ENCODE results near the gene YPEL3.

YPEL3 gene

DNA sequence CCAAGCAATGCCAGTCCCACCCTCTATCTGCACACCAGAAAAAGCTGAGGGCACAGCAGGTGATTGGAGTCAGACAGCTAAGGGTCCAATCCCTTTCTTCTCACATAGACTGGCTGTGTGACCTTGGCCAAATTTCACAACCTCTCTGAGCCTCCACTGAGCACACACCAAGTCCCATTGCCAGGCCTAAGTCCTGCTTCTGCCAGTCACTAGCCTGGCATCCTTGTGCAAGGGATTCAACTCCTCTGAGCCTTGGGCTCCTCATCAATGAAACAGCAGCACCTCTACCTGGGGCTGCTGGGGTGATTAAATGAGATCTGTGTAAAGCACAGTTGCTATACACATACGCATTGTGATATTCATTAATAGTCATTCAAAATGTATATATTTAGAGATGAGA lies 49.4 kb downstream of the YPEL3 start:
- TF ChIP-seq, protein P1, sequence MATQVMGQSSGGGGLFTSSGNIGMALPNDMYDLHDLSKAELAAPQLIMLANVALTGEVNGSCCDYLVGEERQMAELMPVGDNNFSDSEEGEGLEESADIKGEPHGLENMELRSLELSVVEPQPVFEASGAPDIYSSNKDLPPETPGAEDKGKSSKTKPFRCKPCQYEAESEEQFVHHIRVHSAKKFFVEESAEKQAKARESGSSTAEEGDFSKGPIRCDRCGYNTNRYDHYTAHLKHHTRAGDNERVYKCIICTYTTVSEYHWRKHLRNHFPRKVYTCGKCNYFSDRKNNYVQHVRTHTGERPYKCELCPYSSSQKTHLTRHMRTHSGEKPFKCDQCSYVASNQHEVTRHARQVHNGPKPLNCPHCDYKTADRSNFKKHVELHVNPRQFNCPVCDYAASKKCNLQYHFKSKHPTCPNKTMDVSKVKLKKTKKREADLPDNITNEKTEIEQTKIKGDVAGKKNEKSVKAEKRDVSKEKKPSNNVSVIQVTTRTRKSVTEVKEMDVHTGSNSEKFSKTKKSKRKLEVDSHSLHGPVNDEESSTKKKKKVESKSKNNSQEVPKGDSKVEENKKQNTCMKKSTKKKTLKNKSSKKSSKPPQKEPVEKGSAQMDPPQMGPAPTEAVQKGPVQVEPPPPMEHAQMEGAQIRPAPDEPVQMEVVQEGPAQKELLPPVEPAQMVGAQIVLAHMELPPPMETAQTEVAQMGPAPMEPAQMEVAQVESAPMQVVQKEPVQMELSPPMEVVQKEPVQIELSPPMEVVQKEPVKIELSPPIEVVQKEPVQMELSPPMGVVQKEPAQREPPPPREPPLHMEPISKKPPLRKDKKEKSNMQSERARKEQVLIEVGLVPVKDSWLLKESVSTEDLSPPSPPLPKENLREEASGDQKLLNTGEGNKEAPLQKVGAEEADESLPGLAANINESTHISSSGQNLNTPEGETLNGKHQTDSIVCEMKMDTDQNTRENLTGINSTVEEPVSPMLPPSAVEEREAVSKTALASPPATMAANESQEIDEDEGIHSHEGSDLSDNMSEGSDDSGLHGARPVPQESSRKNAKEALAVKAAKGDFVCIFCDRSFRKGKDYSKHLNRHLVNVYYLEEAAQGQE (IDR thresholded peaks at IDR 0.05; ENCODE audit: insufficient read depth in 1 of 2, low read depth in 2 of 2, low read length in 2 of 2) = no peak
- TF ChIP-seq TAF1 (IDR thresholded peaks at IDR 0.05; ENCODE audit: borderline replicate concordance, insufficient read depth, low read length) (no peak), FOXP2 (optimal IDR thresholded peaks at IDR 0.05; ENCODE audit: borderline replicate concordance, extremely low read depth, extremely low read length, insufficient read depth) (no peak)

DNA sequence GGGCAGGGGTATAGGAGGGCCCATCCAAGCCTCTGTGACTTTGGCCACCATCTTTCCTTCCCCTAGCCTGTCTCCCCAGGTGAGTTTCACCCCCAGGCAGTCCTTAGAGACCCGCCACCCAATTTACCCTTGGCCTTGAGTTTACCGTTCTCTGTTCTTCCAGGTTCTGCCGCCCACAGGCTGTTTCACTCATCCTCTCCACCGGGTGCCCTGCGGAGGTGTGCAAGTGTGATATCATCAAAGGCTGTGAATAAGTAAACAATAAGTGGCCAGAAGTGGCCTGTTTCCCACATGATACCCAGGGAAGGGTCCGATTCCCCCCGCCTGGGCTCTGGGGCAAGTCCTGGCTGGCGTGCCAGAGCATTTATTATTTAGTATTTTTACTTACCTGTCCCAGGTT lies 49.8 kb downstream of the YPEL3 start:
- TF ChIP-seq FOXP2 (optimal IDR thresholded peaks at IDR 0.05; ENCODE audit: borderline replicate concordance, extremely low read depth, extremely low read length, insufficient read depth) = no peak
- TF ChIP-seq POLR2AphosphoS5 (IDR thresholded peaks at IDR 0.05; ENCODE audit: low read depth, low read length) = no peak
- TF ChIP-seq SIN3A (IDR thresholded peaks at IDR 0.05; ENCODE audit: borderline replicate concordance, insufficient read depth, low read length) = no peak
- TF ChIP-seq, protein P1 (IDR thresholded peaks at IDR 0.05; ENCODE audit: insufficient read depth in 1 of 2, low read depth in 2 of 2, low read length in 2 of 2) = no peak
- no peak for TF ChIP-seq TAF1 (IDR thresholded peaks at IDR 0.05; ENCODE audit: borderline replicate concordance, insufficient read depth, low read length)

Measured in PFSK-1 (cell line).